GM23338 (cell line): ENCODE results near the gene SCN4A. TPM values are rescaled to one million over a fixed set of nuclear protein-coding genes. Genes with fewer than 3 reads are reported as not detected.

Experiments
- ATAC-seq: fragments of 200-7000 bp; cut with Tn5 transposase; 3 replicates; pipeline ENCODE4 v1.9.1; 2020
- DNase-seq: peaks from one replicate; pipeline ENCODE4 v3.0.0-alpha.2; 2015; ENCODE audit warnings: low spot score
- H2AFZ ChIP-seq: fragments of 200-600 bp; sonication (generic); 2 replicates; pipeline ENCODE4 v1.8.0; 2016; ENCODE audit warnings: antibody characterized with exemption, mild to moderate bottlenecking, moderate library complexity
- H3F3A ChIP-seq: fragments of 200-600 bp; sonication (generic); replicated peaks from 2 replicates; pipeline ENCODE4 v1.8.0; 2017; ENCODE audit warnings: antibody characterized with exemption, mixed run types, low read depth
- H3K27ac ChIP-seq: fragments of 200-600 bp; sonication (generic); 2 replicates; pipeline ENCODE4 v1.6.1; 2016; ENCODE audit warnings: low read depth
- H3K27me3 ChIP-seq: fragments of 200-600 bp; sonication (generic); 2 replicates; pipeline ENCODE4 v1.8.0; 2016; ENCODE audit warnings: mild to moderate bottlenecking, mixed run types, moderate library complexity; ENCODE audit not compliant: insufficient read depth
- H3K36me3 ChIP-seq: fragments of 200-600 bp; sonication (generic); 2 replicates; pipeline ENCODE4 v1.8.0; 2016; ENCODE audit warnings: mild to moderate bottlenecking; ENCODE audit not compliant: insufficient read depth
- H3K4me1 ChIP-seq: fragments of 200-600 bp; sonication (generic); 2 replicates; pipeline ENCODE4 v1.8.0; 2016; ENCODE audit warnings: mild to moderate bottlenecking, moderate library complexity; ENCODE audit not compliant: insufficient read depth
- H3K4me2 ChIP-seq: fragments of 200-600 bp; sonication (generic); 2 replicates; pipeline ENCODE4 v1.7.1; 2017; ENCODE audit warnings: mixed run types
- H3K4me3 ChIP-seq: fragments of 200-600 bp; sonication (generic); 2 replicates; pipeline ENCODE4 v1.6.1; 2016; ENCODE audit warnings: mixed run types
- H3K79me2 ChIP-seq: fragments of 200-600 bp; sonication (generic); replicated peaks from 2 replicates; pipeline ENCODE4 v1.8.0; 2017; ENCODE audit warnings: mild to moderate bottlenecking; ENCODE audit not compliant: insufficient read depth
- H3K9me2 ChIP-seq: fragments of 200-600 bp; sonication (generic); 2 replicates; pipeline ENCODE4 v1.8.0; 2017; ENCODE audit not compliant: insufficient read depth
- H4K20me1 ChIP-seq: fragments of 200-600 bp; sonication (generic); replicated peaks from 2 replicates; pipeline ENCODE4 v1.8.0; 2017; ENCODE audit warnings: mild to moderate bottlenecking; ENCODE audit not compliant: insufficient read depth
- H3K27ac Mint-ChIP-seq: 2 replicates; pipeline ENCODE4 v1.8.0; 2020; ENCODE audit warnings: inconsistent platforms, mild to moderate bottlenecking, moderate library complexity, mixed read lengths
- H3K27me3 Mint-ChIP-seq: 3 replicates; pipeline ENCODE4 v1.8.0; 2022; ENCODE audit warnings: low read depth, mild to moderate bottlenecking, moderate library complexity, mixed read lengths, inconsistent platforms; ENCODE audit not compliant: insufficient read depth, poor library complexity
- H3K36me3 Mint-ChIP-seq: 3 replicates; pipeline ENCODE4 v1.8.0; 2021; ENCODE audit warnings: low read depth, mild to moderate bottlenecking, inconsistent platforms, moderate library complexity, mixed read lengths
- H3K4me1 Mint-ChIP-seq: 3 replicates; pipeline ENCODE4 v1.8.0; 2020; ENCODE audit warnings: mild to moderate bottlenecking, inconsistent platforms, mixed read lengths
- H3K4me3 Mint-ChIP-seq: 3 replicates; pipeline ENCODE4 v1.8.0; 2021; ENCODE audit warnings: moderate library complexity, mild to moderate bottlenecking, inconsistent platforms, mixed read lengths
- H3K9me3 Mint-ChIP-seq: 3 replicates; pipeline ENCODE4 v1.8.0; 2020; ENCODE audit warnings: moderate library complexity, mild to moderate bottlenecking, inconsistent platforms, mixed read lengths
- CREB1 ChIP-seq: fragments of 250-450 bp; sonication (Bioruptor Pico); IDR thresholded peaks from 2 replicates; pipeline ENCODE4 v1.5.0; 2020; ENCODE audit warnings: low read depth, mild to moderate bottlenecking, moderate library complexity
- CTCF ChIP-seq, 2 experiments: fragments of 200-600 bp in 1 of 2; sonication (generic) in 1 of 2; conservative IDR thresholded peaks; 2 replicates each; pipeline versions ENCODE4 v1.5.1 to v1.6.1; 2016 to 2017; ENCODE audit warnings: antibody characterized with exemption in 2 of 2, low read depth in 2 of 2, mild to moderate bottlenecking in 2 of 2, moderate library complexity in 1 of 2
- EZH2 ChIP-seq: fragments of 200-600 bp; sonication (generic); IDR thresholded peaks from one replicate; pipeline ENCODE4 v1.8.0; 2017; ENCODE audit warnings: antibody characterized with exemption, mild to moderate bottlenecking, low read depth; ENCODE audit not compliant: unreplicated experiment
- NANOG ChIP-seq: IDR thresholded peaks from 2 replicates; pipeline ENCODE4 v1.6.1; 2016; ENCODE audit warnings: antibody characterized with exemption, borderline replicate concordance
- POLR2AphosphoS5 ChIP-seq: IDR thresholded peaks from 2 replicates; pipeline ENCODE4 v1.6.1; 2016; ENCODE audit warnings: antibody characterized with exemption, low read depth
- REST ChIP-seq: IDR thresholded peaks from one replicate; pipeline ENCODE4 v1.6.1; 2018; ENCODE audit warnings: antibody characterized with exemption; ENCODE audit not compliant: unreplicated experiment
- STAT1 ChIP-seq: IDR thresholded peaks from one replicate; pipeline ENCODE4 v1.6.1; 2016; ENCODE audit warnings: antibody characterized with exemption; ENCODE audit not compliant: unreplicated experiment
- ZNF114 ChIP-seq: fragments of 250-450 bp; sonication (Bioruptor Pico); IDR thresholded peaks from 2 replicates; pipeline ENCODE4 v1.5.0; 2020; ENCODE audit warnings: mild to moderate bottlenecking, moderate library complexity
- ZNF462 ChIP-seq: fragments of 250-450 bp; sonication (Bioruptor Pico); IDR thresholded peaks from 2 replicates; pipeline ENCODE4 v1.5.0; 2020; ENCODE audit warnings: mild to moderate bottlenecking, moderate library complexity
- polyA plus RNA-seq: library from polyadenylated mRNA; unstranded; fragments of >200 nt; fragmentation: Nextera tagmentation; extraction: Ambion mirVana; gene quantifications from 2 replicates; pipeline ENCODE4 v1.2.1, GENCODE V29; 2016
- total RNA-seq: library from RNA; depleted of rRNA; stranded (reverse); fragments of >200 nt; shearing (Covaris generic); gene quantifications from 2 replicates; pipeline ENCODE4 v1.2.3, GENCODE V29; 2014

SCN4A gene
- total and polyA plus RNA-seq, 2 experiments from 2014 or later: 2.3 to 7.9 TPM

- DNase-seq: no peak
- H3K4me3 ChIP-seq: 0 out of 2 replicates have a peak overlapping the region, but pooled peaks have one; percentile 98
- Mint-ChIP-seq H3K4me3 (peak overlapping the region; percentile 84), H3K4me1 (peaks cover 18% of the 10 kb centered on the region), H3K27ac (no peak overlapping the region), H3K9me3 (no peaks in the 10 kb centered on the region; the same call in 2 of the 3 replicates), H3K36me3 (no peaks in the 10 kb centered on the region; the same call in 2 of the 3 replicates), H3K27me3 (peaks cover 25% of the 10 kb centered on the region)
- H2AFZ ChIP-seq: peak overlapping the region; percentile 100
- peaks cover 22% of the 10 kb centered on the region for H3K27me3 ChIP-seq
- H3K4me1 ChIP-seq: peaks cover 10% of the 10 kb centered on the region
- H3K9me2 ChIP-seq: no peaks in the 10 kb centered on the region
- H3K79me2 ChIP-seq: no peaks in the 10 kb centered on the region
- H4K20me1 ChIP-seq: no peaks in the 10 kb centered on the region
- H3K36me3 ChIP-seq: no peaks in the 10 kb centered on the region
- H3K4me2 ChIP-seq: peak overlapping the region; percentile 97
- H3F3A ChIP-seq: no peaks in the 10 kb centered on the region
- no peak for ATAC-seq
- H3K27ac ChIP-seq: no peak overlapping the region
- TF ChIP-seq CREB1 (CRISPR knock-in tag) (no peak), NANOG (no peak), ZNF114 (CRISPR knock-in tag) (no peak), EZH2 (no peak), STAT1 (no peak), REST (no peak), ZNF462 (CRISPR knock-in tag) (no peak), POLR2AphosphoS5 (no peak), CTCF (conservative IDR thresholded peaks at IDR 0.05; ENCODE audit: low read depth in 2 of 2) (no peak)
Observed at GRCh38 chr17:63996430-63997182, 23.9 kb upstream of the SCN4A start.
